Gastroesophageal sphincter (tissue), 3 donors: ENCODE results near the gene SMARCC1.

Experiments
- EP300 ChIP-seq: sonication (generic); formaldehyde crosslinking; IDR thresholded peaks from one replicate; pipeline ENCODE4 v1.6.1; 2017; ENCODE audit warnings: antibody characterized with exemption, mild to moderate bottlenecking
- POLR2A ChIP-seq, 2 donors: fragments of 450-650 bp; IDR thresholded peaks; one replicate each; pipeline ENCODE4 v1.6.1; 2017; ENCODE audit warnings: antibody characterized with exemption in 2 of 2, mild to moderate bottlenecking in 2 of 2, moderate library complexity in 1 of 2
- TF ChIP-seq, protein P1 (sequence below), 4 experiments: fragments of 200-600 bp in 2 of 4; fragments of 450-650 bp in 2 of 4; sonication (generic) in 1 of 4; IDR thresholded peaks; one replicate each; pipeline ENCODE4 v1.5.1; 2017 to 2019; ENCODE audit warnings: antibody characterized with exemption in 4 of 4, mild to moderate bottlenecking in 2 of 4, moderate library complexity in 2 of 4

DNA sequence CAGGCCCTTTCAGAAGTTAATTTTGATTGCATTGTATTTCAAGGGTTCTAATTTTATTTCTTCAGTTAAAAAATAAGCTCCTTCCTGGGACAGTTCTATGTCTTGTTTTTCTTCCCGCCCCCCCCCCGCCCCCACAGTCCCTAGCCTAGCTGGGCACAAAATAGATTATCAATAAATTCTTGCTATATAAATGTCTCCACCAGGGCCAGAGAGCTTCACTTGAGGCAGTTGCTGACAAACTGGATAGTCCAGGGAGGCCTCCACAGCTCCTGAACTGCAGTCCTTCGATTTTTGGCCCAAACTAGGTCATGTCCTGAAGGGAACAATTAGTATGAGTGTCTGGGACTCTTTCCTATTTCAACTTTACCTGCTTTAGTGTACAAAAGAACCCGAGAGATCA is 193.1 kb downstream of the SMARCC1 start:
- no peak for TF ChIP-seq EP300
- TF ChIP-seq, protein P1, sequence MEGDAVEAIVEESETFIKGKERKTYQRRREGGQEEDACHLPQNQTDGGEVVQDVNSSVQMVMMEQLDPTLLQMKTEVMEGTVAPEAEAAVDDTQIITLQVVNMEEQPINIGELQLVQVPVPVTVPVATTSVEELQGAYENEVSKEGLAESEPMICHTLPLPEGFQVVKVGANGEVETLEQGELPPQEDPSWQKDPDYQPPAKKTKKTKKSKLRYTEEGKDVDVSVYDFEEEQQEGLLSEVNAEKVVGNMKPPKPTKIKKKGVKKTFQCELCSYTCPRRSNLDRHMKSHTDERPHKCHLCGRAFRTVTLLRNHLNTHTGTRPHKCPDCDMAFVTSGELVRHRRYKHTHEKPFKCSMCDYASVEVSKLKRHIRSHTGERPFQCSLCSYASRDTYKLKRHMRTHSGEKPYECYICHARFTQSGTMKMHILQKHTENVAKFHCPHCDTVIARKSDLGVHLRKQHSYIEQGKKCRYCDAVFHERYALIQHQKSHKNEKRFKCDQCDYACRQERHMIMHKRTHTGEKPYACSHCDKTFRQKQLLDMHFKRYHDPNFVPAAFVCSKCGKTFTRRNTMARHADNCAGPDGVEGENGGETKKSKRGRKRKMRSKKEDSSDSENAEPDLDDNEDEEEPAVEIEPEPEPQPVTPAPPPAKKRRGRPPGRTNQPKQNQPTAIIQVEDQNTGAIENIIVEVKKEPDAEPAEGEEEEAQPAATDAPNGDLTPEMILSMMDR (IDR thresholded peaks at IDR 0.05) = no peak
- no peak for TF ChIP-seq POLR2A (IDR thresholded peaks at IDR 0.05)
